ENCODE data around the gene LTK.

GRCh38 chr15:41474436-41474835 lies 39.2 kb downstream of the LTK start:
- no peak for TF ChIP-seq TAF1 (IDR thresholded peaks at IDR 0.05; ENCODE audit: borderline replicate concordance, insufficient read depth, low read length)
- no peak for TF ChIP-seq POLR2AphosphoS5 (IDR thresholded peaks at IDR 0.05; ENCODE audit: low read depth, low read length)
- TF ChIP-seq SIN3A (IDR thresholded peaks at IDR 0.05; ENCODE audit: borderline replicate concordance, insufficient read depth, low read length), result no peak
- TF ChIP-seq, protein P1, sequence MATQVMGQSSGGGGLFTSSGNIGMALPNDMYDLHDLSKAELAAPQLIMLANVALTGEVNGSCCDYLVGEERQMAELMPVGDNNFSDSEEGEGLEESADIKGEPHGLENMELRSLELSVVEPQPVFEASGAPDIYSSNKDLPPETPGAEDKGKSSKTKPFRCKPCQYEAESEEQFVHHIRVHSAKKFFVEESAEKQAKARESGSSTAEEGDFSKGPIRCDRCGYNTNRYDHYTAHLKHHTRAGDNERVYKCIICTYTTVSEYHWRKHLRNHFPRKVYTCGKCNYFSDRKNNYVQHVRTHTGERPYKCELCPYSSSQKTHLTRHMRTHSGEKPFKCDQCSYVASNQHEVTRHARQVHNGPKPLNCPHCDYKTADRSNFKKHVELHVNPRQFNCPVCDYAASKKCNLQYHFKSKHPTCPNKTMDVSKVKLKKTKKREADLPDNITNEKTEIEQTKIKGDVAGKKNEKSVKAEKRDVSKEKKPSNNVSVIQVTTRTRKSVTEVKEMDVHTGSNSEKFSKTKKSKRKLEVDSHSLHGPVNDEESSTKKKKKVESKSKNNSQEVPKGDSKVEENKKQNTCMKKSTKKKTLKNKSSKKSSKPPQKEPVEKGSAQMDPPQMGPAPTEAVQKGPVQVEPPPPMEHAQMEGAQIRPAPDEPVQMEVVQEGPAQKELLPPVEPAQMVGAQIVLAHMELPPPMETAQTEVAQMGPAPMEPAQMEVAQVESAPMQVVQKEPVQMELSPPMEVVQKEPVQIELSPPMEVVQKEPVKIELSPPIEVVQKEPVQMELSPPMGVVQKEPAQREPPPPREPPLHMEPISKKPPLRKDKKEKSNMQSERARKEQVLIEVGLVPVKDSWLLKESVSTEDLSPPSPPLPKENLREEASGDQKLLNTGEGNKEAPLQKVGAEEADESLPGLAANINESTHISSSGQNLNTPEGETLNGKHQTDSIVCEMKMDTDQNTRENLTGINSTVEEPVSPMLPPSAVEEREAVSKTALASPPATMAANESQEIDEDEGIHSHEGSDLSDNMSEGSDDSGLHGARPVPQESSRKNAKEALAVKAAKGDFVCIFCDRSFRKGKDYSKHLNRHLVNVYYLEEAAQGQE (IDR thresholded peaks at IDR 0.05; ENCODE audit: insufficient read depth in 1 of 2, low read depth in 2 of 2, low read length in 2 of 2), result no peak
